Inferior parietal cortex (tissue), 1 donor: ENCODE data around the gene FAM149A.

Source experiments
- DNase-seq: peaks from one replicate; pipeline ENCODE4 v3.0.0-alpha.2; 2016; ENCODE audit errors: extremely low spot score

FAM149A gene

GRCh38 chr4:186105647-186106321 is 1.3 kb downstream of the FAM149A start:
- DNase-seq: peak; percentile 13

GRCh38 chr4:186107947-186108346 is 3.4 kb downstream of the FAM149A start:
- no peak for DNase-seq

GRCh38 chr4:186108391-186108790 is 3.9 kb downstream of the FAM149A start:
- no peak for DNase-seq

GRCh38 chr4:186109245-186109644 is 4.7 kb downstream of the FAM149A start:
- no peak for DNase-seq

GRCh38 chr4:186116697-186117096 is 12.2 kb downstream of the FAM149A start:
- DNase-seq: no peak

GRCh38 chr4:186118582-186118981 is 14.1 kb downstream of the FAM149A start:
- DNase-seq: no peak

GRCh38 chr4:186121057-186121456 is 16.6 kb downstream of the FAM149A start:
- no peak for DNase-seq

GRCh38 chr4:186128842-186129241 is 24.3 kb downstream of the FAM149A start:
- no peak for DNase-seq

- no peak for DNase-seq
These were observed 27.4 kb downstream of the FAM149A start for GRCh38 chr4:186131935-186132334.

- no peak for DNase-seq
These were observed 28.2 kb downstream of the FAM149A start for GRCh38 chr4:186132577-186133242.

GRCh38 chr4:186134257-186134656 is 29.8 kb downstream of the FAM149A start:
- no peak for DNase-seq

- no peak for DNase-seq
These were observed 30.4 kb downstream of the FAM149A start for GRCh38 chr4:186134861-186135260.

GRCh38 chr4:186137196-186137794 is 32.8 kb downstream of the FAM149A start:
- peak; percentile 52 for DNase-seq

- peak; percentile 17 for DNase-seq
These were observed 39.9 kb downstream of the FAM149A start for GRCh38 chr4:186144198-186144945.

GRCh38 chr4:186144946-186145569 is 40.6 kb downstream of the FAM149A start:
- DNase-seq: peak; percentile 36

- DNase-seq: peak; percentile 46
These were observed 42.0 kb downstream of the FAM149A start for GRCh38 chr4:186146458-186146857.

- DNase-seq: no peak
These were observed 44.0 kb downstream of the FAM149A start for GRCh38 chr4:186148336-186148975.

GRCh38 chr4:186149872-186150271 is 45.4 kb downstream of the FAM149A start:
- peak; percentile 12 for DNase-seq

- no peak for DNase-seq
These were observed 46.4 kb downstream of the FAM149A start for GRCh38 chr4:186150926-186151325.

GRCh38 chr4:186151499-186151898 is 47.0 kb downstream of the FAM149A start:
- DNase-seq: no peak
